DND-41 (cell line): Measurements from ENCODE around the gene KIAA1549.

Source experiments
- ATAC-seq: fragments of 200-7000 bp; cut with Tn5 transposase; 3 replicates; pipeline ENCODE4 v1.9.1; 2021; ENCODE audit warnings: low read depth; ENCODE audit not compliant: insufficient read depth
- DNase-seq: peaks from one replicate; pipeline ENCODE4 v3.0.0-alpha.2; 2020
- H2AFZ ChIP-seq: 2 replicates; pipeline ENCODE4 v1.6.0; 2012; ENCODE audit warnings: low read depth, low read length
- H3K27ac ChIP-seq: 2 replicates; pipeline ENCODE4 v1.5.1; 2012; ENCODE audit warnings: low read length, inconsistent platforms
- H3K27me3 ChIP-seq: fragments of 200-600 bp; sonication (generic); 2 replicates; pipeline ENCODE4 v1.6.0; 2012; ENCODE audit warnings: low read length, mild to moderate bottlenecking, inconsistent platforms; ENCODE audit not compliant: insufficient read depth, poor library complexity
- H3K36me3 ChIP-seq: 2 replicates; pipeline ENCODE4 v1.5.1; 2012; ENCODE audit warnings: low read length, inconsistent platforms; ENCODE audit not compliant: insufficient read depth
- H3K4me1 ChIP-seq: 2 replicates; pipeline ENCODE4 v1.5.1; 2012; ENCODE audit warnings: mild to moderate bottlenecking, low read length; ENCODE audit not compliant: insufficient read depth
- H3K4me2 ChIP-seq: 2 replicates; pipeline ENCODE4 v1.6.0; 2012; ENCODE audit warnings: mild to moderate bottlenecking, moderate library complexity, low read length, inconsistent platforms; ENCODE audit not compliant: insufficient read depth
- H3K4me3 ChIP-seq, 2 experiments: fragments of 200-600 bp in 1 of 2; shearing (Covaris generic) in 1 of 2; 2 replicates each; pipeline ENCODE4 v1.5.1; 2012 to 2016; ENCODE audit warnings: inconsistent platforms in 2 of 2, low read length in 2 of 2, mild to moderate bottlenecking in 2 of 2, low read depth in 1 of 2, moderate library complexity in 1 of 2
- H3K79me2 ChIP-seq: 2 replicates; pipeline ENCODE4 v1.6.0; 2012; ENCODE audit warnings: low read length, inconsistent platforms; ENCODE audit not compliant: insufficient read depth
- H3K9ac ChIP-seq: 2 replicates; pipeline ENCODE4 v1.6.0; 2012; ENCODE audit warnings: low read depth, mild to moderate bottlenecking, inconsistent platforms, low read length, moderate library complexity
- H3K9me3 ChIP-seq: 2 replicates; pipeline ENCODE4 v1.5.1; 2012; ENCODE audit warnings: low read length, moderate library complexity, mild to moderate bottlenecking, inconsistent platforms; ENCODE audit not compliant: insufficient read depth, severe bottlenecking
- H4K20me1 ChIP-seq: 2 replicates; pipeline ENCODE4 v1.6.0; 2012; ENCODE audit warnings: low read length; ENCODE audit not compliant: insufficient read depth
- EZH2 ChIP-seq: IDR thresholded peaks from 3 replicates; pipeline ENCODE4 v1.6.1; 2012; ENCODE audit warnings: borderline replicate concordance, low read depth, mild to moderate bottlenecking, moderate library complexity, low read length, inconsistent platforms; ENCODE audit not compliant: severe bottlenecking
- TF ChIP-seq, protein P1 (sequence below): IDR thresholded peaks from 2 replicates; pipeline ENCODE4 v1.5.1; 2012; ENCODE audit warnings: borderline replicate concordance, low read length, moderate library complexity, mild to moderate bottlenecking; ENCODE audit not compliant: poor library complexity, severe bottlenecking; ENCODE audit errors: extremely low read depth

Gene KIAA1549

GRCh38 chr7:138872576-138872975 is 108.6 kb downstream of the KIAA1549 start:
- peaks cover 18% of the 10 kb centered on the region for H3K4me1 ChIP-seq
- ATAC-seq (no peak), DNase-seq (no peak)
- no peaks in the 10 kb centered on the region for H3K9me3 ChIP-seq
- H3K9ac ChIP-seq = no peak overlapping the region
- TF ChIP-seq, protein P1, sequence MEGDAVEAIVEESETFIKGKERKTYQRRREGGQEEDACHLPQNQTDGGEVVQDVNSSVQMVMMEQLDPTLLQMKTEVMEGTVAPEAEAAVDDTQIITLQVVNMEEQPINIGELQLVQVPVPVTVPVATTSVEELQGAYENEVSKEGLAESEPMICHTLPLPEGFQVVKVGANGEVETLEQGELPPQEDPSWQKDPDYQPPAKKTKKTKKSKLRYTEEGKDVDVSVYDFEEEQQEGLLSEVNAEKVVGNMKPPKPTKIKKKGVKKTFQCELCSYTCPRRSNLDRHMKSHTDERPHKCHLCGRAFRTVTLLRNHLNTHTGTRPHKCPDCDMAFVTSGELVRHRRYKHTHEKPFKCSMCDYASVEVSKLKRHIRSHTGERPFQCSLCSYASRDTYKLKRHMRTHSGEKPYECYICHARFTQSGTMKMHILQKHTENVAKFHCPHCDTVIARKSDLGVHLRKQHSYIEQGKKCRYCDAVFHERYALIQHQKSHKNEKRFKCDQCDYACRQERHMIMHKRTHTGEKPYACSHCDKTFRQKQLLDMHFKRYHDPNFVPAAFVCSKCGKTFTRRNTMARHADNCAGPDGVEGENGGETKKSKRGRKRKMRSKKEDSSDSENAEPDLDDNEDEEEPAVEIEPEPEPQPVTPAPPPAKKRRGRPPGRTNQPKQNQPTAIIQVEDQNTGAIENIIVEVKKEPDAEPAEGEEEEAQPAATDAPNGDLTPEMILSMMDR = no peak
- TF ChIP-seq EZH2 = no peak
- H4K20me1 ChIP-seq = no peaks in the 10 kb centered on the region
- H3K36me3 ChIP-seq = 0 out of 2 replicates have a peak, but pooled peaks cover 7% of the 10 kb centered on the region
- no peak overlapping the region for H2AFZ ChIP-seq
- H3K27ac ChIP-seq = no peak overlapping the region
- no peaks in the 10 kb centered on the region for H3K79me2 ChIP-seq
- no peak overlapping the region for H3K4me3 ChIP-seq
- H3K4me2 ChIP-seq = no peak overlapping the region
- H3K27me3 ChIP-seq = no peaks in the 10 kb centered on the region

DNA sequence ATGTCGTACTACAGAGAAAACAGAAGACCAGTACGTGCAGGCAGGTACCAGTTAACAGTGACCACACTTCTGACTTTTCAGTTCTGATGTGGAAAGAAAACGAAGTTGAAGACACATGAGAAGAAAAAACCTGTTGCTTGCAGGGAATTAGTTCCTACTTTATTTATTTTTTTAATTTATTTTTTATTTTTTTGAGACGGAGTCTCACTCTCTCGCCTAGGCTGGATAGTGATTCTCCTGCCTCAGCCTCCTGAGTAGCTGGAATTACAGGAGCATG is 109.4 kb downstream of the KIAA1549 start:
- Histone ChIP-seq H3K27ac (no peak overlapping the region), H3K4me1 (peaks cover 16% of the 10 kb centered on the region), H3K9ac (no peak overlapping the region), H3K9me3 (no peaks in the 10 kb centered on the region), H3K79me2 (no peaks in the 10 kb centered on the region), H2AFZ (no peak overlapping the region), H3K4me3 (no peak overlapping the region), H3K27me3 (no peaks in the 10 kb centered on the region), H3K36me3 (0 out of 2 replicates have a peak, but pooled peaks cover 7% of the 10 kb centered on the region), H3K4me2 (no peak overlapping the region), H4K20me1 (no peaks in the 10 kb centered on the region)
- no peak for DNase-seq
- no peak for ATAC-seq
- TF ChIP-seq, protein P1 = no peak
- TF ChIP-seq EZH2 = no peak

- no peak overlapping the region for H3K27ac ChIP-seq
- no peak overlapping the region for H3K4me2 ChIP-seq
- no peak for TF ChIP-seq EZH2
- TF ChIP-seq, protein P1 = no peak
- ATAC-seq (no peak), DNase-seq (no peak)
- no peaks in the 10 kb centered on the region for H3K79me2 ChIP-seq
- H3K9me3 ChIP-seq = no peaks in the 10 kb centered on the region
- H3K36me3 ChIP-seq = 0 out of 2 replicates have a peak, but pooled peaks cover 7% of the 10 kb centered on the region
- no peak overlapping the region for H3K9ac ChIP-seq
- peaks cover 11% of the 10 kb centered on the region for H3K4me1 ChIP-seq
- H2AFZ ChIP-seq = no peak overlapping the region
- no peaks in the 10 kb centered on the region for H3K27me3 ChIP-seq
- no peaks in the 10 kb centered on the region for H4K20me1 ChIP-seq
- no peak overlapping the region for H3K4me3 ChIP-seq
Measured at GRCh38 chr7:138871065-138871813, 110.0 kb downstream of the KIAA1549 start.

DNA sequence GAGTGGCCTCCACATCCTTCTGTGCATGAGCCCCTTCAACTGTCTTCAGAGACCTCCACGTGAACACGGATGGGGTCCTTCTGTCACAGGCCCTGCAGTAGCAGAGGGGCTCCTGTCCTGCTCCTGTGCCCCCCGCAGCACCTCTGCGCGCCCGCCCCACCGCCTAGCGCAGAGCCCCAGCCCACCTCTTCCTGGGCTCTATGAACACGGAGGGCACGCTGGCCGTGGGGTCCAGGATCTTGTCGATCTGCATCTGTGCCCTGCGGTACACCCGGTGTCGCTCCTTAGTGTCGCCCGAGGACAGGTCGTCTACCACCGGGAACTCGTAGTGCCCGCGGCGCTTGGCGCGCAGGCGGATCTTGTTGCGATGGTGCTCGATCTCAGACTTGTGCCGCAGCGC is 111.8 kb downstream of the KIAA1549 start:
- no peaks in the 10 kb centered on the region for H3K9me3 ChIP-seq
- no peak overlapping the region for H3K4me3 ChIP-seq
- no peaks in the 10 kb centered on the region for H3K79me2 ChIP-seq
- H3K4me2 ChIP-seq = no peak overlapping the region
- no peak overlapping the region for H3K9ac ChIP-seq
- H3K4me1 ChIP-seq = no peaks in the 10 kb centered on the region
- DNase-seq (no peak), ATAC-seq (no peak)
- TF ChIP-seq, protein P1 = no peak
- TF ChIP-seq EZH2 = no peak
- H4K20me1 ChIP-seq = no peaks in the 10 kb centered on the region
- H3K27me3 ChIP-seq = no peaks in the 10 kb centered on the region
- H2AFZ ChIP-seq = no peak overlapping the region
- 0 out of 2 replicates have a peak, but pooled peaks cover 7% of the 10 kb centered on the region for H3K36me3 ChIP-seq
- no peak overlapping the region for H3K27ac ChIP-seq
